Calu3 (cell line): ENCODE measurements around the gene OLFML3. TPM values are rescaled to one million over a fixed set of nuclear protein-coding genes. Genes with fewer than 3 reads are reported as not detected.

ENCODE experiments used
- BruUV-seq: library from RNA; stranded (reverse); fragments of 400-500 nt; replicated peaks from 2 replicates; lab custom pipeline; 2021; lab: Mats Ljungman, UMichigan
- CTCF ChIA-PET: fragments of 300-600 bp; sonication (Branson Sonifier 250); formaldehyde crosslinking; loops from one replicate; lab custom pipeline; 2022; ENCODE audit warnings: antibody characterized with exemption; lab: Charles Lee
- DNase-seq: peaks from one replicate; pipeline ENCODE4 v3.0.0; 2022
- H3K27ac Mint-ChIP-seq: one replicate; pipeline ENCODE4 v1.8.0; 2022; ENCODE audit warnings: mixed read lengths; ENCODE audit not compliant: unreplicated experiment
- H3K27me3 Mint-ChIP-seq: one replicate; pipeline ENCODE4 v1.8.0; 2022; ENCODE audit warnings: mixed read lengths; ENCODE audit not compliant: unreplicated experiment
- H3K36me3 Mint-ChIP-seq: one replicate; pipeline ENCODE4 v1.8.0; 2022; ENCODE audit warnings: mild to moderate bottlenecking, moderate library complexity, mixed read lengths; ENCODE audit not compliant: insufficient read depth, unreplicated experiment
- H3K4me1 Mint-ChIP-seq: one replicate; pipeline ENCODE4 v1.8.0; 2022; ENCODE audit warnings: mild to moderate bottlenecking, low read depth, mixed read lengths; ENCODE audit not compliant: unreplicated experiment
- H3K4me3 Mint-ChIP-seq: one replicate; pipeline ENCODE4 v1.8.0; 2022; ENCODE audit warnings: mild to moderate bottlenecking, low read depth, moderate library complexity, mixed read lengths; ENCODE audit not compliant: unreplicated experiment
- H3K9me3 Mint-ChIP-seq: one replicate; pipeline ENCODE4 v1.8.0; 2022; ENCODE audit warnings: low read depth, mixed read lengths; ENCODE audit not compliant: unreplicated experiment
- intact Hi-C: fragments of 100-400 bp; cut with micrococcal nuclease; formaldehyde crosslinking; loops from one replicate; pipeline ENCODE4 v1.10.0; 2022; ENCODE audit not compliant: unreplicated experiment
- total RNA-seq: library from RNA; stranded (reverse); gene quantifications from 2 replicates; pipeline ENCODE4 v1.2.3, GENCODE V29; 2022
- TF ChIP-seq, protein P1 (sequence below): fragments of 200-600 bp; IDR thresholded peaks from one replicate; pipeline ENCODE4 v1.8.0; 2022; ENCODE audit warnings: antibody characterized with exemption; ENCODE audit not compliant: unreplicated experiment

The OLFML3 gene
- total RNA-seq, 1 experiment from 2014 or later: not detected

DNA sequence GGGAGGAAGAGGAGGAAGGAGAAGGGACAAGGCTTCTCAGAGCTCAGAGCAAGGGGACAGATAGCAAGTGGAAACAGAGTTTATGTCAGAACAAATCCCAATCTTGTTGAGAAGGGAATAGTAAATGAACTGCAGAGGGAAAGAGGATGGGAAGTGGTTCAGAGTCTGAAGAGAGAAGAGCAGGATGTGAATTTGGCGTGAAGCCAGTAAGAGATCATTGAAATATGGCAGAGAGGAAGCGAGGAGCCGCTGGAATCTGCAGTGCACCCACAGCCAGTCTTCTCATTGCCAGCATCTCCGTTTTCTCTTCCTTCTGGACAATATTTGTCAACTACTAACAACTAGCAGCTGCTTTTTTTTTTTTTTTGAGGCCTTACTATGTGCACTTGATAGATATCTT is 19.1 kb downstream of the OLFML3 start:
- Mint-ChIP-seq H3K4me1 (no peaks in the 10 kb centered on the region), H3K4me3 (no peak overlapping the region), H3K27ac (no peak overlapping the region), H3K9me3 (peaks cover 3% of the 10 kb centered on the region), H3K27me3 (peaks cover 32% of the 10 kb centered on the region), H3K36me3 (no peaks in the 10 kb centered on the region)
- CTCF ChIA-PET: no interaction called here
- no TSS peak for BruUV-seq
- no peak for DNase-seq
- TF ChIP-seq, protein P1, sequence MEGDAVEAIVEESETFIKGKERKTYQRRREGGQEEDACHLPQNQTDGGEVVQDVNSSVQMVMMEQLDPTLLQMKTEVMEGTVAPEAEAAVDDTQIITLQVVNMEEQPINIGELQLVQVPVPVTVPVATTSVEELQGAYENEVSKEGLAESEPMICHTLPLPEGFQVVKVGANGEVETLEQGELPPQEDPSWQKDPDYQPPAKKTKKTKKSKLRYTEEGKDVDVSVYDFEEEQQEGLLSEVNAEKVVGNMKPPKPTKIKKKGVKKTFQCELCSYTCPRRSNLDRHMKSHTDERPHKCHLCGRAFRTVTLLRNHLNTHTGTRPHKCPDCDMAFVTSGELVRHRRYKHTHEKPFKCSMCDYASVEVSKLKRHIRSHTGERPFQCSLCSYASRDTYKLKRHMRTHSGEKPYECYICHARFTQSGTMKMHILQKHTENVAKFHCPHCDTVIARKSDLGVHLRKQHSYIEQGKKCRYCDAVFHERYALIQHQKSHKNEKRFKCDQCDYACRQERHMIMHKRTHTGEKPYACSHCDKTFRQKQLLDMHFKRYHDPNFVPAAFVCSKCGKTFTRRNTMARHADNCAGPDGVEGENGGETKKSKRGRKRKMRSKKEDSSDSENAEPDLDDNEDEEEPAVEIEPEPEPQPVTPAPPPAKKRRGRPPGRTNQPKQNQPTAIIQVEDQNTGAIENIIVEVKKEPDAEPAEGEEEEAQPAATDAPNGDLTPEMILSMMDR: no peak
- intact Hi-C loops: no loop called here

DNA sequence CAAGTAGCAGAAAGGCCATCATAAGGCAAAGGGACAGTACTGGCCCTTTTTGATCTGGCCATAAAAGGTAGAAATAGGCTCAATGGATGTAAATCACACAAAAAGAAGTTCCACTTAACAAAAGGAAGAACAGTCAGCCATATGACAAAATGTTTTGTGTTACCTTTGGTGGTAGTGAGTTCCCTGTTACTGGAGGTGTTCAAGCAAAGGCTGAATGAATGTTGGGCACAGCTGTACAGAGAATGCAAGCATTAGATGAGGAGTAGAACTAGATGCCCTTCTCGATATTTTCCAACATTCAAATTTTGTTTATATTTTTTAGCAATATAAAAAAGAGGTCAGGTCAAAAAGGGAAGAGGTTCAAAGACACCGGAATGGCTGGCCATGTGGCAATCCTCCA is 20.0 kb downstream of the OLFML3 start:
- Mint-ChIP-seq H3K9me3 (peaks cover 3% of the 10 kb centered on the region), H3K27ac (no peak overlapping the region), H3K27me3 (peaks cover 41% of the 10 kb centered on the region), H3K36me3 (no peaks in the 10 kb centered on the region), H3K4me3 (no peak overlapping the region), H3K4me1 (no peaks in the 10 kb centered on the region)
- no peak for DNase-seq
- intact Hi-C loops: no loop called here
- TF ChIP-seq, protein P1: no peak
- CTCF ChIA-PET: no interaction called here
- BruUV-seq: no TSS peak

DNA sequence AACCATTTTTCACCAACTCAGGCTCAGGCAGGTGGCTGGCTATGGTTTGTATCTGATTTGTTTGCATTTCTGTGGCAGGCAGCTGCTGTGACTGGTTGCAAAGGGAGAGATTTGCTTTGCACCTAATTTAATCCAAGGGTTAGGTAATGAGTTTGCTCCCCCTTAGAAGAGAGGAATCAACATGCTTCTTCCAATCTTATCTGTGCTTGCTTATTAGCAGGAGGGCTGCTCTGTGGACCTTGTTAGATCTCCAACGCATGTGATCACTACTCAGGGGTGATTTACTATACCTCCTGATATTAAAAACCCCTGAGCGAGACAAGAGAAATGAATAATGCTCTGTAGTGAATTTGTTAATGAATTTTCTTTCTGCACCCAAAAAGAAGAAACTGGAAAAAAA is 20.5 kb downstream of the OLFML3 start:
- intact Hi-C loops: no loop called here
- Mint-ChIP-seq H3K27ac (no peak overlapping the region), H3K36me3 (no peaks in the 10 kb centered on the region), H3K4me3 (no peak overlapping the region), H3K9me3 (peaks cover 3% of the 10 kb centered on the region), H3K4me1 (no peaks in the 10 kb centered on the region), H3K27me3 (peaks cover 46% of the 10 kb centered on the region)
- CTCF ChIA-PET: no interaction called here
- TF ChIP-seq, protein P1: no peak
- no TSS peak for BruUV-seq
- no peak for DNase-seq

DNA sequence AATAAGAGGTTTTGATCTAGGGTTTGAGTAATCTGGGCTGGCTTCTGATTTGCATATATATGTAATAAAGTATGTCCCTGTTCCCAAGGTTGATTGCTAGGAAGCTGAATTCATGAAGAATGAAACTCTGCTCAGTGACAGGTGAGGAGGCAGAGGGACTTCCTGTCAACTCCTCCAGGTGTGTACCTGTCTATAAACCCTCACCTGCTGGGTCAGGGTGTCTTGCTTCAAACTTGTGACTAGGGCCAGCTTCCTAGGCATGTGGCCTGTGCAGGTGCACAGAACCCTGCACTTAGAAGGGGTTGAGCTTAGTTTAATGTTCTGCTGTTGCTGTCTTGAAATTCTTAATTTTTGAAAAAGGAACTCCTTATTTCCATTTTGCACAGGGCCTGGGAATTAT is 21.1 kb downstream of the OLFML3 start:
- no TSS peak for BruUV-seq
- no peak for DNase-seq
- Mint-ChIP-seq H3K9me3 (peaks cover 2% of the 10 kb centered on the region), H3K4me1 (no peaks in the 10 kb centered on the region), H3K27ac (no peak overlapping the region), H3K36me3 (no peaks in the 10 kb centered on the region), H3K27me3 (peaks cover 52% of the 10 kb centered on the region), H3K4me3 (no peak overlapping the region)
- intact Hi-C loops: no loop called here
- CTCF ChIA-PET: no interaction called here
- TF ChIP-seq, protein P1: no peak
